Kidney (tissue), 14 donors: ENCODE results near the gene TCP11L1. TPM values are rescaled to one million over a fixed set of nuclear protein-coding genes. Genes with fewer than 3 reads are reported as not detected.

Source experiments
- DNase-seq, 5 donors: peaks; one replicate each; pipeline ENCODE4 v3.0.0-alpha.2; 2013 to 2020
- FAIRE-seq: peaks from 2 replicates; lab custom pipeline; 2012; peaks lifted over from hg19 to GRCh38; lab: Jason Lieb, UNC
- H3K27ac ChIP-seq, 2 donors: one replicate each; pipeline ENCODE4 v1.7.0; 2013; ENCODE audit warnings: low read depth in 2 of 2, low read length in 2 of 2, inconsistent platforms in 1 of 2
- H3K27me3 ChIP-seq: one replicate; pipeline ENCODE4 v1.7.1; 2013; ENCODE audit warnings: low read length, inconsistent platforms; ENCODE audit not compliant: control insufficient read depth, insufficient read depth
- H3K36me3 ChIP-seq, 3 donors: one replicate each; pipeline versions ENCODE4 v1.7.0 to v1.7.1; 2013; ENCODE audit warnings: low read length in 3 of 3, control low read depth in 1 of 3, inconsistent platforms in 1 of 3; ENCODE audit not compliant: insufficient read depth in 3 of 3, control insufficient read depth in 2 of 3
- H3K4me1 ChIP-seq, 3 donors: one replicate each; pipeline versions ENCODE4 v1.7.0 to v1.7.1; 2013; ENCODE audit warnings: low read length in 3 of 3, inconsistent platforms in 1 of 3, low read depth in 1 of 3; ENCODE audit not compliant: control insufficient read depth in 2 of 3, insufficient read depth in 2 of 3
- H3K4me3 ChIP-seq, 3 donors: one replicate each; pipeline versions ENCODE4 v1.7.0 to v1.8.1; 2013; ENCODE audit warnings: low read length in 3 of 3, control low read depth in 1 of 3, inconsistent platforms in 1 of 3
- H3K9ac ChIP-seq, 3 donors: one replicate each; pipeline versions ENCODE4 v1.7.0 to v1.7.1; 2013; ENCODE audit warnings: low read length in 3 of 3, control low read depth in 1 of 3, inconsistent platforms in 1 of 3
- H3K9me3 ChIP-seq, 3 donors: one replicate each; pipeline versions ENCODE4 v1.7.0 to v1.7.1; 2013; ENCODE audit warnings: low read length in 3 of 3, control low read depth in 1 of 3, inconsistent platforms in 1 of 3; ENCODE audit not compliant: control insufficient read depth in 2 of 3, insufficient read depth in 1 of 3
- CTCF ChIP-seq: IDR thresholded peaks from 3 replicates; pipeline ENCODE4 v1.5.1; 2012; ENCODE audit warnings: mild to moderate bottlenecking, moderate library complexity, borderline replicate concordance; ENCODE audit not compliant: insufficient read depth; ENCODE audit errors: extremely low read depth
- intact Hi-C: fragments of 100-400 bp; cut with DNase I; formaldehyde crosslinking; loops from one replicate; pipeline ENCODE4 v1.11.1; 2022
- polyA plus RNA-seq: library from polyadenylated mRNA; stranded (reverse); fragments of 350-450 nt; fragmentation: Illumina TruSeq; extraction: RNeasy Lipid Tissue Mini Kit (QIAGEN cat#74804); gene quantifications from one replicate; pipeline ENCODE4 v1.2.3, GENCODE V29; 2014; ENCODE audit warnings: low read depth, low replicate concordance; ENCODE audit not compliant: insufficient read depth
- total RNA-seq: library from RNA; stranded (reverse); fragmentation: NEBNext Ultra II Directional; extraction: Animal tissue kit (Norgen Biotek cat#: 25700); gene quantifications from one replicate; pipeline ENCODE4 v1.2.1, GENCODE V29; 2021
- donor health status: control.
- donor health status: control.
- donor health status: control.
- donor health status: control.
- donor health status: control.
- donor health status: DM: yes; HTN: yes; CAD: no.
- donor health status: Normal renal cell carcinoma (clear cell type).

Gene TCP11L1
- total and polyA plus RNA-seq, 2 donors from 2014 or later: 4.0 to 17.9 TPM

- intact Hi-C loops: loop anchor here (10.0 kb wide), 1 partner anchor 112 kb away; no protein-coding TSS in a partner anchor
- Histone ChIP-seq H3K9me3 (no peaks in the 10 kb centered on the region), H3K4me3 (no peak overlapping the region), H3K4me1 (no peaks in the 10 kb centered on the region), H3K9ac (no peak overlapping the region), H3K27ac (no peak overlapping the region), H3K27me3 (no peaks in the 10 kb centered on the region), H3K36me3 (peaks cover 2 to 41% (median 19%) of the 10 kb centered on the region in 3 donors)
- TF ChIP-seq CTCF: no peak
- FAIRE-seq (no peak), DNase-seq (no peak)
Observed at GRCh38 chr11:33067294-33067693, 27.9 kb downstream of the TCP11L1 start.

GRCh38 chr11:33068611-33069340 lies 29.4 kb downstream of the TCP11L1 start:
- H3K27me3 ChIP-seq: no peaks in the 10 kb centered on the region

GRCh38 chr11:33072465-33072864 lies 33.1 kb downstream of the TCP11L1 start:
- intact Hi-C loops: no loop called here
- no peak overlapping the region for H3K4me3 ChIP-seq
- no peak for TF ChIP-seq CTCF
- FAIRE-seq (no peak), DNase-seq (no peak)
- no peaks in the 10 kb centered on the region for H3K27me3 ChIP-seq
- H3K4me1 ChIP-seq: no peaks in the 10 kb centered on the region
- H3K9ac ChIP-seq: no peak overlapping the region
- H3K27ac ChIP-seq: no peak overlapping the region
- H3K36me3 ChIP-seq: peaks cover 4 to 51% (median 35%) of the 10 kb centered on the region in 3 donors
- no peaks in the 10 kb centered on the region for H3K9me3 ChIP-seq

More at GRCh38 chr11:33068611-33069340, 29.4 kb downstream of the TCP11L1 start:
- TF ChIP-seq CTCF: no peak
- Histone ChIP-seq H3K27ac (no peak overlapping the region), H3K4me3 (no peak overlapping the region), H3K4me1 (no peaks in the 10 kb centered on the region), H3K36me3 (peaks cover 4 to 50% (median 26%) of the 10 kb centered on the region in 3 donors), H3K9me3 (no peaks in the 10 kb centered on the region), H3K9ac (no peak overlapping the region)
- DNase-seq (no peak), FAIRE-seq (no peak)
- intact Hi-C loops: loop anchor here (10.0 kb wide), 1 partner anchor 114 kb away; no protein-coding TSS in a partner anchor
